Thoracic aorta (tissue), 2 donors: ENCODE measurements around the gene TSTD2. TPM values are rescaled to one million over a fixed set of nuclear protein-coding genes. Genes with fewer than 3 reads are reported as not detected.
"Not testable (repeated sequence)": the region's sequence is repeated elsewhere in the genome, so short reads cannot be mapped to it uniquely, and the experiment has no call there.

Source experiments
- ATAC-seq: fragments of 150-250 bp; one replicate; pipeline ENCODE4 v1.8.0; 2017; ENCODE audit warnings: low read depth; ENCODE audit not compliant: insufficient number of reproducible peaks, low FRiP score
- DNase-seq: peaks from one replicate; pipeline ENCODE4 v3.0.0-alpha.2; 2020; ENCODE audit warnings: low spot score
- H3K27ac ChIP-seq, 2 donors: fragments of 200-600 bp; sonication (generic); 1 replicate in 1 of 2; 2 replicates in 1 of 2; pipeline ENCODE4 v1.5.1; 2016; ENCODE audit warnings: mild to moderate bottlenecking in 2 of 2, moderate library complexity in 2 of 2
- H3K27me3 ChIP-seq: fragments of 200-600 bp; sonication (generic); replicated peaks from 2 replicates; pipeline ENCODE4 v1.6.0; 2016; ENCODE audit warnings: mild to moderate bottlenecking; ENCODE audit not compliant: insufficient read depth
- H3K36me3 ChIP-seq: fragments of 200-600 bp; sonication (generic); one replicate; pipeline ENCODE4 v1.5.1; 2016
- H3K4me1 ChIP-seq, 2 donors: fragments of 200-600 bp; sonication (generic); 1 replicate in 1 of 2; 2 replicates in 1 of 2; pipeline versions ENCODE4 v1.5.1 to v1.6.0; 2016; ENCODE audit warnings: low read depth in 2 of 2, mild to moderate bottlenecking in 1 of 2; ENCODE audit not compliant: control insufficient read depth in 1 of 2
- H3K4me3 ChIP-seq: fragments of 200-600 bp; sonication (generic); 2 replicates; pipeline ENCODE4 v1.5.1; 2016; ENCODE audit warnings: mild to moderate bottlenecking
- H3K9me3 ChIP-seq: fragments of 200-600 bp; sonication (generic); 2 replicates; pipeline ENCODE4 v1.5.1; 2016
- CTCF ChIP-seq: fragments of 200-600 bp; sonication (generic); IDR thresholded peaks from one replicate; pipeline ENCODE4 v1.5.1; 2019; ENCODE audit warnings: antibody characterized with exemption
- total RNA-seq, 2 donors: library from RNA; depleted of rRNA; stranded (reverse); fragments of >200 nt; gene quantifications; one replicate each; pipeline versions ENCODE4 v1.1.0 to v1.2.3, GENCODE V29; 2016

TSTD2 gene
- total RNA-seq, 2 donors from 2014 or later, result 13.1 to 51.4 TPM

- Histone ChIP-seq H3K27me3 (no peaks in the 10 kb centered on the region), H3K36me3 (peaks cover 11% of the 10 kb centered on the region), H3K4me1 (peaks cover 0 to 11% of the 10 kb centered on the region in 2 donors), H3K9me3 (no peaks in the 10 kb centered on the region), H3K4me3 (no peak overlapping the region), H3K27ac (no peak overlapping the region)
- DNase-seq (no peak), ATAC-seq (no peak)
- no peak for TF ChIP-seq CTCF
These were observed 5.5 kb downstream of the TSTD2 start for GRCh38 chr9:97627624-97628023.

DNA sequence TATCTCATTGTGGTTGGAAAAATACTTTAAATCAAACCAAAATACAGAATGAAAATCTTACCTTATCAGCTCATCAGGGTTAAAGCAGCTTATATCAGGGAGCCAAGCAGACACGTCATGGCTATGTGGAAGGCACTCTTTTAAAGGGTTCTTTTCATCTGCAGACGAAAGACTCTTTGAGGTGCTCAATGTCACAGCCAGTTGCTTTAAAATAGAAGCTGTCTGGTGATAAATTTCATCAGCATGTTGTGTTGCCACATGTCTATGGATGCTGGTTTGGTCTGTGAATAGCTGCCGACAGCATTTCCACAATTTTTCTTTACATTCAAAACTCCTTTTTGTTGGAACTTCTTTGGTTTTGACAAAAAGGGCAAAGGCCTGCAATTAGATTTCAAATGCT lies 7.5 kb downstream of the TSTD2 start:
- TF ChIP-seq CTCF, result no peak
- ATAC-seq (no peak), DNase-seq (no peak)
- H3K36me3 ChIP-seq, result peaks cover 11% of the 10 kb centered on the region
- H3K9me3 ChIP-seq, result no peaks in the 10 kb centered on the region
- no peak overlapping the region for H3K4me3 ChIP-seq
- H3K27me3 ChIP-seq, result no peaks in the 10 kb centered on the region
- no peaks in the 10 kb centered on the region for H3K4me1 ChIP-seq
- no peak overlapping the region for H3K27ac ChIP-seq

- no peaks in the 10 kb centered on the region for H3K27me3 ChIP-seq
- H3K4me3 ChIP-seq, result no peak overlapping the region
- H3K27ac ChIP-seq, result no peak overlapping the region
- ATAC-seq (no peak), DNase-seq (no peak)
- TF ChIP-seq CTCF, result no peak
- H3K36me3 ChIP-seq, result peaks cover 11% of the 10 kb centered on the region
- no peaks in the 10 kb centered on the region for H3K9me3 ChIP-seq
- H3K4me1 ChIP-seq, result no peaks in the 10 kb centered on the region
These were observed 9.2 kb downstream of the TSTD2 start for GRCh38 chr9:97623946-97624345.

DNA sequence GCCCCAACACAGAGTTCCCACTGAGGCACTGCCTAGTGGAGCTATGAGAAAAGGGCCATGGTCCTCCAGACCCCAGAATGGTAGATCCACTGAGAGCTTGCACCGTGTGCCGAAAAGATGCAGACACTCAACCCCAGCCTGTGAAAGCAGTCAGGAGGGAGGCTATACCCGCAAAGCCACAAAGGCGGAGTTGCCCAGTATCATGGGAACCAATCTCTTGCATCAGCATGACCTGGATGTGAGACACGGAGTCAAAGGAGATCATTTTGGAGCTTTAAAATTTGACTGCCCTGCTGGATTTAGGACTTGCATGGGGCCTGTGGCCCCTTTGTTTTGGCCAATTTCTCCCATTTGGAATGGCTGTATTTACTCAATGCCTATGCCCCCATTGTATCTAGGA lies 10.7 kb downstream of the TSTD2 start:
- H3K27ac ChIP-seq, H3K27me3 ChIP-seq, H3K4me1 ChIP-seq, H3K4me3 ChIP-seq, H3K9me3 ChIP-seq, DNase-seq, ATAC-seq: not testable (repeated sequence)
- H3K36me3 ChIP-seq, result peaks cover 13% of the 10 kb centered on the region

GRCh38 chr9:97620063-97620462 lies 13.1 kb downstream of the TSTD2 start:
- not testable (repeated sequence) for H3K4me1 ChIP-seq, DNase-seq, H3K27ac ChIP-seq, H3K9me3 ChIP-seq, H3K36me3 ChIP-seq, ATAC-seq, H3K27me3 ChIP-seq, H3K4me3 ChIP-seq

DNA sequence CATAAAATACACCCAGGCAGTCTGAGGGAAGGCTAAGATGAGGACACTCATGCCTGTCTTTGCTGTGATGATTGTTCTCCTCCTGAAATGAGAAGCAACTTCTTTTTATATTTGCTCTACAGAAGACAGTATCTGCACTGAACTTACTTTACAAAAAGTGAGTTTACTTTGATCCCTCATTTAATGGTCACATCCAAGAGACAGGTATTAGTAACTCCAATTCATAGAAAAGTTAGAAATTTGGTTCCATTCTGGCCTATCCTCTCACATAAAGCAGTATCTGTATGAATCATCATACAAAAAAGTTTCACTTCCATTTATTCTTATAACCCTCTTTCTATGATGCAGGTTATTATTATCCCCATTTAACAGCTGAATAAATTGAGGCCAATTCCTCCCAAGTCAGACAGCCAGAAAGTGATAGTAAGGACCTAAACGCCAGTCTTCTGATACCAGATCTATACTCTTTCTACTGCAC lies 15.2 kb downstream of the TSTD2 start:
- no peaks in the 10 kb centered on the region for H3K27me3 ChIP-seq
- H3K4me3 ChIP-seq, result no peak overlapping the region
- H3K36me3 ChIP-seq, result peaks cover 7% of the 10 kb centered on the region
- H3K27ac ChIP-seq, result no peak overlapping the region
- peaks cover 0 to 8% of the 10 kb centered on the region in 2 donors for H3K4me1 ChIP-seq
- no peak for TF ChIP-seq CTCF
- no peaks in the 10 kb centered on the region for H3K9me3 ChIP-seq
- DNase-seq (no peak), ATAC-seq (no peak)
